DND-41 (cell line): Measurements from ENCODE around the gene TFEB.

Source experiments
- CTCF ChIP-seq: IDR thresholded peaks from 2 replicates; pipeline ENCODE4 v1.5.1; 2012; ENCODE audit warnings: borderline replicate concordance, low read length, moderate library complexity, mild to moderate bottlenecking; ENCODE audit not compliant: poor library complexity, severe bottlenecking; ENCODE audit errors: extremely low read depth
- EZH2 ChIP-seq: IDR thresholded peaks from 3 replicates; pipeline ENCODE4 v1.6.1; 2012; ENCODE audit warnings: borderline replicate concordance, low read depth, mild to moderate bottlenecking, moderate library complexity, low read length, inconsistent platforms; ENCODE audit not compliant: severe bottlenecking

- no peak for TF ChIP-seq CTCF
- TF ChIP-seq EZH2, result no peak
Observed at GRCh38 chr6:41672816-41673703, 62.3 kb downstream of the TFEB start.
